Breast epithelium (tissue), 3 donors: ENCODE results near the gene FCRL4.

Experiments used
- POLR2A ChIP-seq: fragments of 450-650 bp; IDR thresholded peaks from one replicate; pipeline ENCODE4 v1.6.1; 2016; ENCODE audit warnings: antibody characterized with exemption, mild to moderate bottlenecking, moderate library complexity
- TF ChIP-seq, protein P1 (sequence below), 3 donors: fragments of 450-650 bp; IDR thresholded peaks; one replicate each; pipeline ENCODE4 v1.5.1; 2016 to 2017; ENCODE audit warnings: antibody characterized with exemption in 3 of 3, mild to moderate bottlenecking in 3 of 3, moderate library complexity in 3 of 3

GRCh38 chr1:157540160-157540748, 57.6 kb downstream of the FCRL4 start:
- no peak for TF ChIP-seq POLR2A
- TF ChIP-seq, protein P1, sequence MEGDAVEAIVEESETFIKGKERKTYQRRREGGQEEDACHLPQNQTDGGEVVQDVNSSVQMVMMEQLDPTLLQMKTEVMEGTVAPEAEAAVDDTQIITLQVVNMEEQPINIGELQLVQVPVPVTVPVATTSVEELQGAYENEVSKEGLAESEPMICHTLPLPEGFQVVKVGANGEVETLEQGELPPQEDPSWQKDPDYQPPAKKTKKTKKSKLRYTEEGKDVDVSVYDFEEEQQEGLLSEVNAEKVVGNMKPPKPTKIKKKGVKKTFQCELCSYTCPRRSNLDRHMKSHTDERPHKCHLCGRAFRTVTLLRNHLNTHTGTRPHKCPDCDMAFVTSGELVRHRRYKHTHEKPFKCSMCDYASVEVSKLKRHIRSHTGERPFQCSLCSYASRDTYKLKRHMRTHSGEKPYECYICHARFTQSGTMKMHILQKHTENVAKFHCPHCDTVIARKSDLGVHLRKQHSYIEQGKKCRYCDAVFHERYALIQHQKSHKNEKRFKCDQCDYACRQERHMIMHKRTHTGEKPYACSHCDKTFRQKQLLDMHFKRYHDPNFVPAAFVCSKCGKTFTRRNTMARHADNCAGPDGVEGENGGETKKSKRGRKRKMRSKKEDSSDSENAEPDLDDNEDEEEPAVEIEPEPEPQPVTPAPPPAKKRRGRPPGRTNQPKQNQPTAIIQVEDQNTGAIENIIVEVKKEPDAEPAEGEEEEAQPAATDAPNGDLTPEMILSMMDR (IDR thresholded peaks at IDR 0.05): no peak
